AG04449 (cell line): ENCODE results near the gene HIGD1B.

Source experiments
- CTCF ChIA-PET: fragments of 350-600 bp; formaldehyde crosslinking; extraction: SDS; loops from one replicate; lab custom pipeline; 2021; ENCODE audit warnings: antibody characterized with exemption; lab: Yijun Ruan, JAX
- POLR2A ChIA-PET: fragments of 400-600, 350-600 bp; formaldehyde crosslinking; extraction: SDS; loops from one replicate; lab custom pipeline; 2020; ENCODE audit warnings: antibody characterized with exemption, inconsistent platforms; lab: Yijun Ruan, JAX
- DNase-seq: peaks from one replicate; pipeline ENCODE4 v3.0.0-alpha.2; 2010; ENCODE audit warnings: low read depth, low spot score
- H3K4me3 ChIP-seq: 2 replicates; pipeline ENCODE4 v1.5.1; 2011; ENCODE audit warnings: low read depth, mild to moderate bottlenecking, control low read depth, low read length
- TF ChIP-seq, protein P1 (sequence below): IDR thresholded peaks from one replicate; pipeline ENCODE4 v1.5.1; 2011; ENCODE audit warnings: mild to moderate bottlenecking, moderate library complexity, low read length, control low read depth, inconsistent platforms; ENCODE audit not compliant: insufficient read depth; ENCODE audit errors: missing control alignments

HIGD1B gene

DNA sequence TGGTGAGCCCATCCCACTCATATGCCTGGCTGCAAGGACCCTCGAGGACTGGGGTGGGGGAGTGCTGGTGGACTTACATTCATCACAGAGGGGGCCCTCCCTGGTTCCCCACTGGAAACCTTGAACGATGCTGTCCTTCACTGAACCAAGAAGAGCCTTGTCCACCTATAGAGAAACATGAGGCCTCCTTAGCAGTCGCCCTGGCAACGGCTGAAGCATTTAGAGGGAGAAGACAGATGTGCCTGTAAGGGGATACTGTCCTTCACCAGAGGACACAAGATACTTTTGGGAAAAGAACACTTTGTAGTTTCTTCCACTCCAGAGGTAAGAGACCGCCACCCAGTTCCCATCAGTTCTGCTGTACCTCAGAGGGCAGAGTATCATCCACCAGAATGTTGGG lies 6.5 kb downstream of the HIGD1B start:
- H3K4me3 ChIP-seq, result no peak overlapping the region
- TF ChIP-seq, protein P1, sequence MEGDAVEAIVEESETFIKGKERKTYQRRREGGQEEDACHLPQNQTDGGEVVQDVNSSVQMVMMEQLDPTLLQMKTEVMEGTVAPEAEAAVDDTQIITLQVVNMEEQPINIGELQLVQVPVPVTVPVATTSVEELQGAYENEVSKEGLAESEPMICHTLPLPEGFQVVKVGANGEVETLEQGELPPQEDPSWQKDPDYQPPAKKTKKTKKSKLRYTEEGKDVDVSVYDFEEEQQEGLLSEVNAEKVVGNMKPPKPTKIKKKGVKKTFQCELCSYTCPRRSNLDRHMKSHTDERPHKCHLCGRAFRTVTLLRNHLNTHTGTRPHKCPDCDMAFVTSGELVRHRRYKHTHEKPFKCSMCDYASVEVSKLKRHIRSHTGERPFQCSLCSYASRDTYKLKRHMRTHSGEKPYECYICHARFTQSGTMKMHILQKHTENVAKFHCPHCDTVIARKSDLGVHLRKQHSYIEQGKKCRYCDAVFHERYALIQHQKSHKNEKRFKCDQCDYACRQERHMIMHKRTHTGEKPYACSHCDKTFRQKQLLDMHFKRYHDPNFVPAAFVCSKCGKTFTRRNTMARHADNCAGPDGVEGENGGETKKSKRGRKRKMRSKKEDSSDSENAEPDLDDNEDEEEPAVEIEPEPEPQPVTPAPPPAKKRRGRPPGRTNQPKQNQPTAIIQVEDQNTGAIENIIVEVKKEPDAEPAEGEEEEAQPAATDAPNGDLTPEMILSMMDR, result no peak
- DNase-seq, result no peak
- ChIA-PET CTCF (interaction anchor here (0.9 to 20.0 kb wide), 3 partner anchors 11 to 76 kb away, joined by 3 to 823 read pairs (median 80); no protein-coding TSS in a partner anchor), POLR2A (no interaction called here)

- H3K4me3 ChIP-seq, result no peak overlapping the region
- no peak for DNase-seq
- ChIA-PET CTCF (interaction anchor here (0.6 to 20.0 kb wide), 7 partner anchors 9 to 163 kb away, joined by 3 to 823 read pairs (median 5); no protein-coding TSS in a partner anchor), POLR2A (no interaction called here)
- TF ChIP-seq, protein P1, result no peak
These were observed 12.0 kb downstream of the HIGD1B start for GRCh38 chr17:44859701-44860100.

DNA sequence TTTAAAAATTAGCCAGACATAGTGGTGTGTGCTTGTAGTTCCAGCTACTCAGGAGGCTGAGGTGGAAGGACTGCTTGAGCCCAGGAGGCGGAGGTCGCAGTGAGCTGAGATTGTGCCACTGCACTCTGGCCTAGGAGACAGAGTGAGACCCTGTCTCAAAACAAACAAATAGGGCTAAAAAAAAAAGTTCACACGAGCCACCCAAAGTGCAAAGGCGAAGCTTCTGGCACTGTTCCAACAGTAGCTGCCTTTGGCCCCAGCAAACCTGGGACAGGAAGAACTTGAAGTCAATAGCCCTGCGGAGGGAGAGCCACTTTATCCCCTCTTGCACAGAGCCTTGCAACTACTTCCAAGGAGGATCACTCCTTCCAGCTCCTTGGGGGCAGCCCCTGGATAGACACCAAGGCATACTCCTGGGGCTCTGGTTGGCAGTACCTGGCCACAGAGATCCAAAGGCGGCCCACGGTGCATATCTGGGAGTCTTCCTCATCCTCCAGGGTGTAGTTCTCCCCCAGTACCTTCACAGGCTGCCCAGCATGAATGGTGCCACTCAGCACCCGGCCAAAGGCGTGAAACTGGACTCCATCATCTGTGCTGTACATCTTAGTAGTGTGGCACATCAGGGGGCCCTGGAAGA lies 14.7 kb downstream of the HIGD1B start:
- POLR2A ChIA-PET, result no interaction called here
- H3K4me3 ChIP-seq, result no peak overlapping the region
- CTCF ChIA-PET, result interaction anchor here (5.9 to 20.0 kb wide), 4 partner anchors 7 to 85 kb away, joined by 80 to 823 read pairs (median 132); partner anchors contain the start of gene HIGD1B
- TF ChIP-seq, protein P1, result no peak
- DNase-seq, result no peak

GRCh38 chr17:44863061-44863918 lies 15.6 kb downstream of the HIGD1B start:
- ChIA-PET POLR2A (no interaction called here), CTCF (interaction anchor here (1.3 to 20.0 kb wide), 9 partner anchors 8 to 104 kb away, joined by 3 to 823 read pairs (median 73); partner anchors contain the start of genes ADAM11 and HIGD1B)
- DNase-seq, result no peak
- H3K4me3 ChIP-seq, result no peak overlapping the region
- TF ChIP-seq, protein P1, result no peak

GRCh38 chr17:44864831-44865230 lies 17.1 kb downstream of the HIGD1B start:
- TF ChIP-seq, protein P1, result no peak
- ChIA-PET POLR2A (no interaction called here), CTCF (interaction anchor here (0.6 to 20.0 kb wide), 42 partner anchors 10 to 332 kb away, joined by 3 to 823 read pairs (median 5); partner anchors contain the start of genes ACBD4, ADAM11, GJC1 and HIGD1B)
- no peak overlapping the region for H3K4me3 ChIP-seq
- DNase-seq, result no peak
